ENCODE measurements around the gene CDC34. TPM values are rescaled to one million over a fixed set of nuclear protein-coding genes. Genes with fewer than 3 reads are reported as not detected.

Gene CDC34
- total RNA-seq, 4 donors from 2014 or later = 48.3 to 90.3 (median 72.9) TPM

- TF ChIP-seq, protein P1, sequence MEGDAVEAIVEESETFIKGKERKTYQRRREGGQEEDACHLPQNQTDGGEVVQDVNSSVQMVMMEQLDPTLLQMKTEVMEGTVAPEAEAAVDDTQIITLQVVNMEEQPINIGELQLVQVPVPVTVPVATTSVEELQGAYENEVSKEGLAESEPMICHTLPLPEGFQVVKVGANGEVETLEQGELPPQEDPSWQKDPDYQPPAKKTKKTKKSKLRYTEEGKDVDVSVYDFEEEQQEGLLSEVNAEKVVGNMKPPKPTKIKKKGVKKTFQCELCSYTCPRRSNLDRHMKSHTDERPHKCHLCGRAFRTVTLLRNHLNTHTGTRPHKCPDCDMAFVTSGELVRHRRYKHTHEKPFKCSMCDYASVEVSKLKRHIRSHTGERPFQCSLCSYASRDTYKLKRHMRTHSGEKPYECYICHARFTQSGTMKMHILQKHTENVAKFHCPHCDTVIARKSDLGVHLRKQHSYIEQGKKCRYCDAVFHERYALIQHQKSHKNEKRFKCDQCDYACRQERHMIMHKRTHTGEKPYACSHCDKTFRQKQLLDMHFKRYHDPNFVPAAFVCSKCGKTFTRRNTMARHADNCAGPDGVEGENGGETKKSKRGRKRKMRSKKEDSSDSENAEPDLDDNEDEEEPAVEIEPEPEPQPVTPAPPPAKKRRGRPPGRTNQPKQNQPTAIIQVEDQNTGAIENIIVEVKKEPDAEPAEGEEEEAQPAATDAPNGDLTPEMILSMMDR (IDR thresholded peaks at IDR 0.05) = no peak
- no peak for TF ChIP-seq POLR2A (IDR thresholded peaks at IDR 0.05)
- TF ChIP-seq EP300 (IDR thresholded peaks at IDR 0.05) = no peak
- no peak for TF ChIP-seq POLR2AphosphoS5 (IDR thresholded peaks at IDR 0.05)
- Histone ChIP-seq H3K9me3 (no peaks in the 10 kb centered on the region), H3K4me1 (no peaks in the 10 kb centered on the region), H3K27me3 (no peaks in the 10 kb centered on the region), H3K27ac (no peak overlapping the region), H3K36me3 (no peaks in the 10 kb centered on the region), H3K4me3 (no peak overlapping the region)
- DNase-seq (ENCODE audit: low spot score in 2 of 2) = no peak
- 88% methylated on average over 24 of the region's 45 CpGs for WGBS
These were observed 12.1 kb upstream of the CDC34 start for GRCh38 chr19:519449-519865.

- Histone ChIP-seq H3K27me3 (peaks cover 5% of the 10 kb centered on the region), H3K9me3 (no peaks in the 10 kb centered on the region), H3K36me3 (no peaks in the 10 kb centered on the region), H3K4me3 (no peak overlapping the region), H3K4me1 (no peaks in the 10 kb centered on the region), H3K27ac (no peak overlapping the region)
- TF ChIP-seq POLR2AphosphoS5 (IDR thresholded peaks at IDR 0.05) = no peak
- no peak for TF ChIP-seq POLR2A (IDR thresholded peaks at IDR 0.05)
- 94% methylated on average over 12 of the region's 12 CpGs for WGBS
- DNase-seq (ENCODE audit: low spot score in 2 of 2) = no peak
These were observed 8.8 kb upstream of the CDC34 start for GRCh38 chr19:522726-523125.

DNA sequence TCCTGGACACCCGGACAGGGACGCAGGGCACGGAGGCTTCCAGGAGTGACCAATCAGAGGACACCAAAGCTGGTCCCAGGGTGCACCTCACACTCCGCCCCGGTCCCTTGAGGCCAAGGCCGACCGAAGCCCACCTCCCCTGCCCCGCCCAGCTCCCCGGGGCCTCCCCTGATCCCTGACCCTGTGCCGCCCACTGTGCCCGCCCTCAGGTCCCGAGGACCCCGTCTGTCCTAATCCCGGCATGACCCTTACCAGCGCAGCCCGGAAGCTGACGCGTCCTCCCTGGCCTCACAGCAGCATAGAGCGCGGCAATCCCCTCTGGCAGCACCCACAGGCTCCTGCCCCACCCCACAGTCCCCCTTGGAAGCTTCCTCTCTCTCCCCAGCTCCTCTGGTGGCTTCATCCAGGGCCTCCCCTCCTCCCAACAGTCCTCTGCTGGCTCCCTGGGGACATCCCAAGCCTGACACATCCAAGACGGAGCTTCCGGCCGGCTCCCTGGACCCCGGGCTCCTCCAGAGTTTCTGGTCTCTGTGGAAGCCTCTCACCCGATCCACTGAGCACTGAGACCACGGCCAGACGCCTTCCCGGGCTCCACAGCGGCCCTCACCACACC lies 7.4 kb upstream of the CDC34 start:
- Histone ChIP-seq H3K36me3 (no peaks in the 10 kb centered on the region), H3K9me3 (no peaks in the 10 kb centered on the region), H3K27me3 (peaks cover 5% of the 10 kb centered on the region), H3K4me3 (no peak overlapping the region), H3K27ac (no peak overlapping the region), H3K4me1 (no peaks in the 10 kb centered on the region)
- WGBS = 61% methylated on average over 26 of the region's 29 CpGs
- TF ChIP-seq EP300 (IDR thresholded peaks at IDR 0.05) (no peak), POLR2AphosphoS5 (IDR thresholded peaks at IDR 0.05) (no peak), POLR2A (IDR thresholded peaks at IDR 0.05) (no peak)
- TF ChIP-seq, protein P1 (IDR thresholded peaks at IDR 0.05) = no peak
- no peak for DNase-seq (ENCODE audit: low spot score in 2 of 2)

DNA sequence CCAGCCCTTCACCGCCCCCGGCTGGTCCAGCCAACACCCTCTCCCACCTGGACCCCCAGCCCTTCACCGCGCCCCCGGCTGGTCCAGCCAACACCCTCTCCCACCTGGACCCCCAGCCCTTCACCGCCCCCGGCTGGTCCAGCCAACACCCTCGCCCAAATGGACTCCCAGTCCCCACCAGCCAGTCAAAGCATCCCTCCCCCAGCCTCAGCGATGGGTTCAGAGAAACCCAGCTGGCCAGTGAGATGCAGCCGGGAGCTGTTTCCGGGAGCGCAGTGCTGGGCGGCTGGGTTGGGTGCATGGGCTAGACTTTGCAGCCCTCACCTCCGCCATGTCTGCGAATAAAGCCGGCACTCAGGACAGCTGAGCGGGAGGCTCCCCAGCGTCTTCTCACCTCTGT lies 6.5 kb upstream of the CDC34 start:
- no peak for TF ChIP-seq POLR2AphosphoS5 (IDR thresholded peaks at IDR 0.05)
- no peak overlapping the region for H3K27ac ChIP-seq
- WGBS = 68% methylated on average over 12 of the region's 18 CpGs
- no peaks in the 10 kb centered on the region for H3K4me1 ChIP-seq
- H3K36me3 ChIP-seq = no peaks in the 10 kb centered on the region
- H3K4me3 ChIP-seq = no peak overlapping the region
- no peaks in the 10 kb centered on the region for H3K9me3 ChIP-seq
- peaks cover 5% of the 10 kb centered on the region for H3K27me3 ChIP-seq
- no peak for DNase-seq (ENCODE audit: low spot score in 2 of 2)

GRCh38 chr19:525857-526419 lies 5.6 kb upstream of the CDC34 start:
- Histone ChIP-seq H3K4me1 (peaks cover 6% of the 10 kb centered on the region), H3K9me3 (no peaks in the 10 kb centered on the region), H3K27me3 (peaks cover 5% of the 10 kb centered on the region), H3K27ac (no peak overlapping the region), H3K4me3 (no peak overlapping the region), H3K36me3 (no peaks in the 10 kb centered on the region)
- TF ChIP-seq, protein P1 (IDR thresholded peaks at IDR 0.05) = no peak
- no peak for TF ChIP-seq POLR2A (IDR thresholded peaks at IDR 0.05)
- no peak for TF ChIP-seq EP300 (IDR thresholded peaks at IDR 0.05)
- TF ChIP-seq POLR2AphosphoS5 (IDR thresholded peaks at IDR 0.05) = no peak
- no peak for DNase-seq (ENCODE audit: low spot score in 2 of 2)
- WGBS = 49% methylated on average over 5 of the region's 13 CpGs

GRCh38 chr19:530134-531008 lies 1.2 kb upstream of the CDC34 start:
- Histone ChIP-seq H3K27ac (no peak overlapping the region), H3K4me1 (peaks cover 30% of the 10 kb centered on the region), H3K27me3 (no peaks in the 10 kb centered on the region), H3K4me3 (peak overlapping the region; percentile 86), H3K36me3 (peaks cover 2% of the 10 kb centered on the region), H3K9me3 (no peaks in the 10 kb centered on the region)
- 64% methylated on average over 36 of the region's 38 CpGs for WGBS
- DNase-seq (ENCODE audit: low spot score in 2 of 2) = no peak
- TF ChIP-seq EP300 (IDR thresholded peaks at IDR 0.05) (no peak), POLR2A (IDR thresholded peaks at IDR 0.05) (no peak), POLR2AphosphoS5 (IDR thresholded peaks at IDR 0.05) (no peak)
- TF ChIP-seq, protein P1 (IDR thresholded peaks at IDR 0.05) = no peak
